ENCODE data around the gene SETD4. TPM values are rescaled to one million over a fixed set of nuclear protein-coding genes. Genes with fewer than 3 reads are reported as not detected.
"Not testable (repeated sequence)": the region's sequence is repeated elsewhere in the genome, so short reads cannot be mapped to it uniquely, and the experiment has no call there.

SETD4 gene
- total and polyA plus RNA-seq, 5 donors: 6.2 to 13.2 (median 8.4) TPM

GRCh38 chr21:36077758-36078157 is 17.4 kb upstream of the SETD4 start:
- H3K4me3 ChIP-seq (ENCODE audit: low read length): no peak overlapping the region
- WGBS: 78% methylated on average over 9 of the region's 9 CpGs
- DNase-seq: no peak
- H3K4me1 ChIP-seq (ENCODE audit: control insufficient read depth, insufficient read depth, low read length): no peaks in the 10 kb centered on the region
- no peak for ATAC-seq
- no peak overlapping the region for H3K27ac ChIP-seq (ENCODE audit: low read length)
- no peaks in the 10 kb centered on the region for H3K9me3 ChIP-seq (ENCODE audit: control insufficient read depth, low read length)
- H3K27me3 ChIP-seq (ENCODE audit: control insufficient read depth, insufficient read depth): no peaks in the 10 kb centered on the region
- intact Hi-C loops (cut with DNase I): no loop called here

GRCh38 chr21:36076878-36077655 is 16.7 kb upstream of the SETD4 start:
- Histone ChIP-seq H3K9me3 (ENCODE audit: control insufficient read depth, low read length) (no peaks in the 10 kb centered on the region), H3K4me3 (ENCODE audit: low read length) (no peak overlapping the region), H3K4me1 (ENCODE audit: control insufficient read depth, insufficient read depth, low read length) (peaks cover 2% of the 10 kb centered on the region), H3K27me3 (ENCODE audit: control insufficient read depth, insufficient read depth) (no peaks in the 10 kb centered on the region), H3K27ac (ENCODE audit: low read length) (no peak overlapping the region)
- WGBS: 69% methylated on average over 7 of the region's 7 CpGs
- DNase-seq (no peak), ATAC-seq (no peak)
- intact Hi-C loops (cut with DNase I): no loop called here

- intact Hi-C loops (cut with DNase I): no loop called here
- Histone ChIP-seq H3K4me3 (ENCODE audit: low read length) (no peak overlapping the region), H3K27ac (ENCODE audit: low read length) (no peak overlapping the region), H3K27me3 (ENCODE audit: control insufficient read depth, insufficient read depth) (no peaks in the 10 kb centered on the region), H3K4me1 (ENCODE audit: control insufficient read depth, insufficient read depth, low read length) (peaks cover 8% of the 10 kb centered on the region), H3K9me3 (ENCODE audit: control insufficient read depth, low read length) (no peaks in the 10 kb centered on the region)
- whole genome bisulfite sequencing: 88% methylated on average over 5 of the region's 5 CpGs
- no peak for ATAC-seq
- no peak for DNase-seq
Observed at GRCh38 chr21:36075953-36076352, 15.6 kb upstream of the SETD4 start.

- H3K27ac ChIP-seq (ENCODE audit: low read length): no peak overlapping the region
- H3K4me3 ChIP-seq (ENCODE audit: low read length): no peak overlapping the region
- peaks cover 9% of the 10 kb centered on the region for H3K4me1 ChIP-seq (ENCODE audit: control insufficient read depth, insufficient read depth, low read length)
- no peaks in the 10 kb centered on the region for H3K9me3 ChIP-seq (ENCODE audit: control insufficient read depth, low read length)
- intact Hi-C loops (cut with DNase I): no loop called here
- ATAC-seq: no peak
- WGBS: 78% methylated on average over 3 of the region's 3 CpGs
- H3K27me3 ChIP-seq (ENCODE audit: control insufficient read depth, insufficient read depth): no peaks in the 10 kb centered on the region
- DNase-seq: no peak
Observed at GRCh38 chr21:36075171-36075570, 14.8 kb upstream of the SETD4 start.

- 86% methylated on average over 5 of the region's 5 CpGs for WGBS
- intact Hi-C loops (cut with DNase I): not testable (repeated sequence)
Observed at GRCh38 chr21:36073911-36074310, 13.6 kb upstream of the SETD4 start.

GRCh38 chr21:36073181-36073580 is 12.9 kb upstream of the SETD4 start:
- H3K27me3 ChIP-seq (ENCODE audit: control insufficient read depth, insufficient read depth): no peaks in the 10 kb centered on the region
- intact Hi-C loops (cut with DNase I): no loop called here
- WGBS: 33% methylated on average over 3 of the region's 3 CpGs
- ATAC-seq: no peak
- peaks cover 9% of the 10 kb centered on the region for H3K4me1 ChIP-seq (ENCODE audit: control insufficient read depth, insufficient read depth, low read length)
- no peak for DNase-seq
- no peak overlapping the region for H3K27ac ChIP-seq (ENCODE audit: low read length)
- no peak overlapping the region for H3K4me3 ChIP-seq (ENCODE audit: low read length)
- H3K9me3 ChIP-seq (ENCODE audit: control insufficient read depth, low read length): no peaks in the 10 kb centered on the region

More at GRCh38 chr21:36073911-36074310, 13.6 kb upstream of the SETD4 start:
- not testable (repeated sequence) for H3K4me3 ChIP-seq (ENCODE audit: low read length); DNase-seq; H3K9me3 ChIP-seq (ENCODE audit: control insufficient read depth, low read length); H3K27me3 ChIP-seq (ENCODE audit: control insufficient read depth, insufficient read depth); ATAC-seq; H3K4me1 ChIP-seq (ENCODE audit: control insufficient read depth, insufficient read depth, low read length); H3K27ac ChIP-seq (ENCODE audit: low read length)

GRCh38 chr21:36072453-36073162 is 12.3 kb upstream of the SETD4 start:
- 94% methylated on average over 12 of the region's 12 CpGs for WGBS
- DNase-seq (no peak), ATAC-seq (no peak)
- Histone ChIP-seq H3K4me3 (ENCODE audit: low read length) (no peak overlapping the region), H3K9me3 (ENCODE audit: control insufficient read depth, low read length) (no peaks in the 10 kb centered on the region), H3K4me1 (ENCODE audit: control insufficient read depth, insufficient read depth, low read length) (peaks cover 9% of the 10 kb centered on the region), H3K27me3 (ENCODE audit: control insufficient read depth, insufficient read depth) (no peaks in the 10 kb centered on the region), H3K27ac (ENCODE audit: low read length) (no peak overlapping the region)
- intact Hi-C loops (cut with DNase I): no loop called here

- Histone ChIP-seq H3K27ac (ENCODE audit: low read length) (no peak overlapping the region), H3K9me3 (ENCODE audit: control insufficient read depth, low read length) (no peaks in the 10 kb centered on the region), H3K4me3 (ENCODE audit: low read length) (no peak overlapping the region), H3K4me1 (ENCODE audit: control insufficient read depth, insufficient read depth, low read length) (peaks cover 9% of the 10 kb centered on the region), H3K27me3 (ENCODE audit: control insufficient read depth, insufficient read depth) (no peaks in the 10 kb centered on the region)
- intact Hi-C loops (cut with DNase I): no loop called here
- DNase-seq (no peak), ATAC-seq (no peak)
- WGBS: 82% methylated on average over 7 of the region's 7 CpGs
Observed at GRCh38 chr21:36070999-36071398, 10.7 kb upstream of the SETD4 start.

DNA sequence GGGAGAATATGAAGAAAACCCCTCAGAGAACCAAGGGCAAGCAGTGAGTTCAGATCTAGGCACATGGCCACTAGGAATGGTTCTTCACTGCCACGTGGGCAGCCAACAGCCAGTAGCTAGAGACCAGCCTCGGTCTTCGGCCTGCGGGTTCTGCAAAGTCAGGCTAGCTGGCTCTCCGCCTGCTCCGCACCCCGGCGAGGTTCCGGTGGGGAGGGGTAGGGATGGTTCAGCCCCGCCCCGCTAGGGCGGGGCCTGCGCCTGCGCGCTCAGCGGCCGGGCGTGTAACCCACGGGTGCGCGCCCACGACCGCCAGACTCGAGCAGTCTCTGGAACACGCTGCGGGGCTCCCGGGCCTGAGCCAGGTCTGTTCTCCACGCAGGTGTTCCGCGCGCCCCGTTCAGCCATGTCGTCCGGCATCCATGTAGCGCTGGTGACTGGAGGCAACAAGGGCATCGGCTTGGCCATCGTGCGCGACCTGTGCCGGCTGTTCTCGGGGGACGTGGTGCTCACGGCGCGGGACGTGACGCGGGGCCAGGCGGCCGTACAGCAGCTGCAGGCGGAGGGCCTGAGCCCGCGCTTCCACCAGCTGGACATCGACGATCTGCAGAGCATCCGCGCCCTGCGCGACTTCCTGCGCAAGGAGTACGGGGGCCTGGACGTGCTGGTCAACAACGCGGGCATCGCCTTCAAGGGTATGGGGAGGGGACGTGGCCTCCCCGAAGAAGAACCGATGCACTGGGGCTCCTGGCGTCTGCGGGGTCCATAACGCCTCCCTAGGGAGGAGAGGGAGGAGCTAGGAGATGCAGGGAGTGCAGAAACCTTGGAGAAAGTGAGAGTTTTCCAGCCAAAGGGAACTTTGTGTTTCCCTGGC is 9.6 kb upstream of the SETD4 start, which contains the start of gene CBR1:
TSS of gene CBR1 (plus strand) at position 312 of the 871 bp plus-strand sequence. CDS start at position 404, 92 bp downstream.
- Histone ChIP-seq H3K27ac (ENCODE audit: low read length) (peak within 1 kb of the TSS; percentile 42), H3K4me1 (ENCODE audit: control insufficient read depth, insufficient read depth, low read length) (peaks cover 9% of the 10 kb centered on the region), H3K27me3 (ENCODE audit: control insufficient read depth, insufficient read depth) (no peaks in the 10 kb centered on the region), H3K4me3 (ENCODE audit: low read length) (peak within 1 kb of the TSS; percentile 38), H3K9me3 (ENCODE audit: control insufficient read depth, low read length) (no peaks in the 10 kb centered on the region)
- ATAC-seq: peak; percentile 98
- WGBS: 1% methylated on average over 71 of the region's 71 CpGs
- DNase-seq: peak; percentile 97 to 99 (median 98)
- intact Hi-C loops (cut with DNase I): loop anchor here in 1 of 4 donors (10.0 kb wide), 1 partner anchor 45 kb away; no protein-coding TSS in a partner anchor

- 95% methylated on average over 5 of the region's 5 CpGs for WGBS
- no peak for ATAC-seq
- peak in 1 of 3 donors; percentile 43 for DNase-seq
- Histone ChIP-seq H3K27ac (ENCODE audit: low read length) (no peak overlapping the region), H3K27me3 (ENCODE audit: control insufficient read depth, insufficient read depth) (no peaks in the 10 kb centered on the region), H3K9me3 (ENCODE audit: control insufficient read depth, low read length) (no peaks in the 10 kb centered on the region), H3K4me1 (ENCODE audit: control insufficient read depth, insufficient read depth, low read length) (peaks cover 9% of the 10 kb centered on the region), H3K4me3 (ENCODE audit: low read length) (no peak overlapping the region)
- intact Hi-C loops (cut with DNase I): loop anchor here in 1 of 4 donors (10.0 kb wide), 1 partner anchor 46 kb away; no protein-coding TSS in a partner anchor
Observed at GRCh38 chr21:36068748-36069398, 8.5 kb upstream of the SETD4 start.

Measured in right cardiac atrium (tissue), 5 donors.